Suppressor macrophage (primary cell): ENCODE results near the gene MAP7.
"Not testable (repeated sequence)": the region's sequence is repeated elsewhere in the genome, so short reads cannot be mapped to it uniquely, and the experiment has no call there.

Experiments
- DNase-seq, 4 experiments: peaks; one replicate each; pipeline ENCODE4 v3.0.0-alpha.2; 2020 to 2022

Gene MAP7

DNA sequence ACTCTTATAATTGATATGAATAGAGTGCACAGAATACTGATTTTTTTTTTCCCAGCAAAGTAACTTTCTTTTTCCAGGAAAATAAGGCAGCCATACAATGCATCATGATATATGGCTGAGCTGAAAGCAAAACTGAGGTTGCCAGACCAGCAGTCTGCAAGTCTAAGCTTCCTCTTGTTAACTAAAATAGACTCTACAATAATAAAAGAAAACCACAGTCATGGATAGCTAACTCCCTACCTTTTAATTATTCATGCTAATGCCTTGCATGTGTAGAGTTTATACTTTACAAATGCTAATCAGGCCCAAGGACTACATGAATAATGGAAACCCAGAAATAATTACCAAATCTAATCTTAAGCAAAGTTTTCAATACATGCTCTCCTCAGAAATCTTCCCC is 47.4 kb downstream of the MAP7 start:
- DNase-seq, result no peak

- peak in 1 of 4 experiments; percentile 11 for DNase-seq
These were observed 48.7 kb downstream of the MAP7 start for GRCh38 chr6:136501514-136501913.

GRCh38 chr6:136501096-136501495 is 49.1 kb downstream of the MAP7 start:
- no peak for DNase-seq

GRCh38 chr6:136500414-136500813 is 49.8 kb downstream of the MAP7 start:
- DNase-seq, result no peak

- no peak for DNase-seq
These were observed 50.9 kb downstream of the MAP7 start for GRCh38 chr6:136499370-136499769.

DNA sequence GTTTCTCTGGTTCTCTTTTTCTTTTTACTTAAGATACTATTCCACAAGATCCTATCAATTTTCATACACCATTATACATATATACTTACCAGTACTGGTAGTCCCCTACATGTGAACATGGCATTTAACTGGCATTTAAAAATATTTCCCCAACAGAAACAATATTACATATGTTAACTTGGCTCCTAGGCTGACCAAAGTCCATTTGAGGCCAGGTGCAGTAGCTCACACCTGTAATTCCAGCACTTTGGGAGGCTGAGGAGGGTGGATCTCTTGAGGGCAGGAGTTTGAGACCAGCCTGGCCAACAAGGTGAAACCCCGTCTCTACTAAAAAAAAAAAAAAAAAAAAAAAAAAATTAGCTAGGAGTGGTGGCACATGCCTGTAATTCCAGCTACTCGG is 53.8 kb downstream of the MAP7 start:
- DNase-seq, result not testable (repeated sequence)

DNA sequence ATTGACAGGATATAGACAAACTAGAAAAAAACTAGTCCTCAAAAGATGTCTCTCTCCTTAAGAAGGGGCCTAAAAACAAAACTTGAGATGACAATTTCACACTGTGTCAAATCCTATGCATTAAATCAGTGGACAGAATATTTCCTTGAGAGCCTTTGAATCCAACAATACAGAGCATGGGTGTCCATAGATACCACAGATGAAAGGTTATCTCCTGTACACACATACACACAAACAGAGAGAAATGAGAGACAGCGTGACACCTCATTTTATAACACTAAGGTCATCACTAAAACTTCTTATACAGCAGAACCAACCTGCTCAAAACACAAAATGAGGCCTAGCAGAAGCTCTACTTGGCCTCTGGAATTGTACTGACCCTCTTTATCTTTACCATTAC is 55.5 kb downstream of the MAP7 start:
- no peak for DNase-seq

GRCh38 chr6:136494059-136494458 is 56.2 kb downstream of the MAP7 start:
- DNase-seq, result no peak

GRCh38 chr6:136492409-136492808 is 57.8 kb downstream of the MAP7 start:
- no peak for DNase-seq

DNA sequence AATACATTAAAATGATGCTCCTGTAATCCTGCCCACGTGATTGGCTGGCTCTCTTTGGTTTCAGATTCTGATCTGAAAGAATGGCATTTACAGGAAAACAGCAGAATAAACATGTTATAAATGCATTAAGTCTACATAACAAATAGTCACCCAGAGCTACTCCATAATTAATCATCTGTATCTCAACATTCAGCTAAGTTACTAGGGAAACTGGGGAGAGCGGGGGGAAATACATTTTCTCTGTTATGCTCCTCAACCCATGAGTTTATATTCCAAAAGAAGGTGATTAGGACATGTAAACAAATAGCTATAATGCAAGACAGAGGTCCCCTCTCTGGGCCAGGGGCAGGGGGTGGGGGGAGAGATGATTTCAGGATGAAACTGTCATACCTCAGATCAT is 58.5 kb downstream of the MAP7 start:
- no peak for DNase-seq

DNA sequence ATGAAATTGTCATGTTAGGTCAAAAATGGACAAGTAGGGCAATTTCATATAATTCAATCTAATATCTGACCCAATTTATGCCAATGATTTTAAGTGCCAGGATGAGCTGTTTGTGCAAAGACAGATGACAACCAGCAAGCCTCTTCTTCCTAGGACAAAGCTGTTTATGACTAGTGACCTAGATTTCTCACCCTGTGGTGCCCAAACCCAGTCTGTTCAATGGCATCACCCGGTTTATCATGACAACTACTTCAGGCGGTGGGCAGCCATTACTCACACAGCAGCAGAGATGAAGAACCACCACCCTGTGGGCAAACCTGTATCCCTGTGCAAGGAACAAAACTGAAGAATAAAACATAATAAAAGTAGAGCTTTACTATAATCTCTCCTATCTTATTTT is 59.0 kb downstream of the MAP7 start:
- no peak for DNase-seq

DNA sequence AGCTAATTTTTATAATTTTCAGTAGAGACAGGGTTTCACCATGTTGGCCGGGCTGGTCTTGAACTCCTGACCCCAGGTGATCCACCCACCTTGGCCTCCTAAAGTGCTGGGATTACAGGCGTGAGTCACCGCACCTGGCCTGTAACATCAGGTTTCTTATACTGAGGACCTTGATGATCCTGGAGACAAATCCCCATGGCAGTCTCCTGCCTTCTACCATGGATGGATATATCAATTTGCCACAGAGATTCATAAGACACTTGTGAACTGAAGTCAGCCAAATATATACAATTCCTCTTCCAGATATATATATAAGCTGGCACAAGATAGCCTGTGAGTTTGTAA is 60.6 kb downstream of the MAP7 start:
- DNase-seq, result not testable (repeated sequence)

GRCh38 chr6:136487759-136488425 is 62.3 kb downstream of the MAP7 start:
- DNase-seq, result no peak

- DNase-seq, result no peak
These were observed 63.9 kb downstream of the MAP7 start for GRCh38 chr6:136486357-136486756.

DNA sequence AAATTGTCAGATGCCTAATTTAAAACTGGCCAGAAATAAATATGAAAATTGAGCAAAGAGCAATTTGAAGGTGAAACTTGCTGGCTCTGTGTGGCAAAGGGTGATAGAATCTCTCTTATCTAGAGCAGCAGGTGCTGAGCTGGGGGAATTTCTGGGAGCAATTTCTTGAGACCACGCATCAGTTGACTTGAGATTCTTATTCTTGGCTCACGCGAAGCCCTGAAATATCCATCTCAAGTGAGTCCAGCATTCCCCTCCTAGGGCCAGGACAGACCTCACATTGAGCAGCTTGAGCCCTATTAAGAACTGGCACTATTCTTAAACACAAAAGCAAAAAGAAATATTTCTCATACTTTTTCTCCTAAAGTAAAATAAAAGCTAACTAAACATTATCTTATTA is 66.3 kb downstream of the MAP7 start:
- DNase-seq, result no peak

DNA sequence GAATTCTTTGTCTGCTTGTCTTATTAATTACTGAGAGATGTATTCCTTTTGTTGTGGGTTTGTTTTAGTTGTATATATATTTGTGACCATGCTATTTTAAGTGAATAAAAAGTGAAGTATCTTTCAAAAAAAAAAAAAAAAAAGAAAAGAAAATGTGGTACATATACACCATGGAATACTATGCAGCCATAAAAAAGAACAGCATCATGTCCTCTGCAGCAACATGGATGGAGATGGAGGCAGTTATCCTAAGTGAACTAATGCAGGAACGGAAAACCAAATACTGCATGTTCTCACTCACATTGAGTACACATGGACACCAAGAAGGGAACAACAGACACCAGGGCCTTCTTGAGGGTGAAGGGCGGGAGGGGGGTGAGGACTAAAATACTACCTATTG is 67.2 kb downstream of the MAP7 start:
- DNase-seq, result not testable (repeated sequence)

DNA sequence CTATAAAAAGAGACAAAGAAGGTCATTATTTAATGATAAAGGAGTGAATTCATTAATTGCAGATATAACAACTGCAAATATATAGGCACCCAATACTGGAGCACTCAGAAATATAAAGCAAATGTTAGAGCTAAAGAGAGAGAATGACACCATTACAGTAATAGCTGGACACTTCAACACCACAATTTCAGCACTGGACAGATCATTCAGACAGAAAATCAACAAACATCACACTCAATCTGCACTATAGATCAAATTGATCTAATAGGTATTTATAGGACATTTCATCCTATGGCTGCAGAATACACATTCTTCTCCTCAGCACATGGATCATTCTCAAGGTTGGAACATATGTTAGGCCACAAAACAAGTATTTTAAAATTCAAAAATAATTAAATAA is 72.7 kb downstream of the MAP7 start:
- no peak for DNase-seq

DNA sequence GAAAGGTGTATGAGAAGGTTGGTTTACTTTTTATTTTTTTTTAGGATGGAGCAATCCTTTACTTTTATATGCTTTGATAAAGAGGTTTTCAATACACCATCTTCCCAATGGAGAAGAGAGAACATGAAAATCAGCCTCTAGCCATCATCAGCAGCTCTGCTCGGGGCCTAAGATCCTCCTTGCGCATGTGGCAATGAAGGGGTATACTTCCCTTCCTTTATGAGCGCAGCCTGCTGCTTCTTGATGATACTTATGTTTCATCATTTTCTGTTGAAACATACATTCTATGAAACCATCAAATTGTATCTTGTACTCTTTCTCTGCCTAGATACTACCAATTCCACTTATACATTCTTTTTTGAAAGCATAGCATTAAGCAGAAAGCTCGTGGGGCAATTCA is 74.5 kb downstream of the MAP7 start:
- DNase-seq, result peak; percentile 23 to 53 (median 48)

DNA sequence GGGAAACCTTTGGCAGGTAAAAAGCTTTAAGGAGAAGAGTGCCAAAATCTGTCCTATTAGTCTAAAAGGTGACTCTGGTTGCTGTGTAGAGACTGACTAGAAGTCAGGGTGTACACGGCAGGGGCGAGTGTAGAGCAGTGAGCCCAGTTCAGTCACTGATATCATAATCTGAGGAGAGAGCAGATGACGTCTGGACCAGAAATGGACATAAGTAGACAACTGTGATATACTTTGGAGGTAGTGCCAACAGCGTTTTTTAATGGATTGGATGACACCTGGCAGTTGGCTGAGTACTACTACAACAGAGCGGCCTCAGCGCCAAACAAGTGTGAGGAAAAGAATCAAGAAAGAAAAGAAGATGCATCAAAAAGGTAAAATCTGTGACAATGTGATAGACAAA is 76.0 kb downstream of the MAP7 start:
- DNase-seq, result no peak

GRCh38 chr6:136471922-136472321 is 78.3 kb downstream of the MAP7 start:
- peak in 1 of 4 experiments; percentile 7 for DNase-seq

DNA sequence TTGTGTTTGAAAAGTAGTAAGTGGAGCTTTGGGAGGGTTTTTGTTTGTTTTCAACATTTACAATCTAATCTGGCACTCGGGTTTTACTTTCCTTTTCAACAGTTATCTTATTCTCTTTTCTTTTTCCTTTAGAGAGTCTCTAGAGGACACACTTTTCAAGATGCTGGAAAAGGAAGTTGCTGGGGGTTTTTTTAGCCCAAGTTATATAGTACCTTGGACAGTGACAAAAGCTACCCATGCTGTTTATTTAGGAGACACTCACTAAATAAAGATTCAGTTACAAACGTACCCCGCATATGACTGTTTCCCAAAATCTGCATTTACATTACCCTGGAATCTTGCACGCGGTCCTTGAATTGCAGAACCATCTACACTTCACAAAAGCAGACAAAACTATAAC is 78.8 kb downstream of the MAP7 start:
- DNase-seq, result peak in 3 of 4 experiments; percentile 12 to 46 (median 14)

GRCh38 chr6:136470044-136470443 is 80.2 kb downstream of the MAP7 start:
- peak; percentile 40 to 80 (median 66) for DNase-seq

GRCh38 chr6:136469154-136469553 is 81.1 kb downstream of the MAP7 start:
- no peak for DNase-seq

DNA sequence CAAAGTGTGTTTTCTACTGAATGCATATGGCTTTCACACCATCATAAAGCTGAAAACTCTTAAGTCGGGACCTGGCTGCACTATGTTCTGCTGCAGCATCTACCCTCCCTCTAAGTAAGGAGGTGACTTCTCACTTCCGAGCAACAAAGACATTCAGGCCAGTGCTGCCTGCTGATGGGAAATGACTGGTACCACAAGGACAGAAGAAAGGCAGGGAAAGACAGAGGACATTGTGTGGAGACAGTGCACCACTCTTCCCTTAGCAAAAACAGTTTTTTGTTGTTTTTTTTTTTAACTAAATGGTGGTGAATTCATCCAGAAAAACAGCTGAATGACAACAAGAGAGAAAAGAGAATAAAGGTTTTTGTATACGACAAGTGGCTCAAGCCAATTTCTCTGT is 81.5 kb downstream of the MAP7 start:
- DNase-seq, result no peak

GRCh38 chr6:136467186-136467585 is 83.0 kb downstream of the MAP7 start:
- no peak for DNase-seq
